GM12891 (cell line): Measurements from ENCODE around the gene IRGC.

Experiments used
- PAX5 ChIP-seq: IDR thresholded peaks from 2 replicates; pipeline ENCODE4 v1.6.1; 2011; ENCODE audit warnings: low read length, moderate library complexity, mild to moderate bottlenecking; ENCODE audit not compliant: insufficient read depth, severe bottlenecking
- POLR2A ChIP-seq: IDR thresholded peaks from 2 replicates; pipeline ENCODE4 v1.6.1; 2011; ENCODE audit warnings: low read depth, low read length, control low read depth
- POLR2AphosphoS5 ChIP-seq: IDR thresholded peaks from 2 replicates; pipeline ENCODE4 v1.6.1; 2011; ENCODE audit warnings: low read depth, low read length, control low read depth
- POU2F2 ChIP-seq: IDR thresholded peaks from 2 replicates; pipeline ENCODE4 v1.6.1; 2011; ENCODE audit warnings: low read depth, mild to moderate bottlenecking, control low read depth, low read length, moderate library complexity
- TAF1 ChIP-seq: IDR thresholded peaks from 2 replicates; pipeline ENCODE4 v1.6.1; 2011; ENCODE audit warnings: low read depth, low read length, control low read depth

GRCh38 chr19:43694553-43694952 is 21.3 kb upstream of the IRGC start:
- no peak for TF ChIP-seq TAF1
- no peak for TF ChIP-seq POLR2AphosphoS5
- TF ChIP-seq POLR2A = no peak
- no peak for TF ChIP-seq POU2F2
- no peak for TF ChIP-seq PAX5
